PC-3 (cell line): ENCODE measurements around the gene AGAP1. TPM values are rescaled to one million over a fixed set of nuclear protein-coding genes. Genes with fewer than 3 reads are reported as not detected.

Source experiments
- ATAC-seq: fragments of 200-7000 bp; cut with Tn5 transposase; 2 replicates; pipeline ENCODE4 v1.9.1; 2020; ENCODE audit warnings: mild to moderate bottlenecking, moderate library complexity
- BruUV-seq: library from RNA; stranded (reverse); fragments of 400-500 nt; replicated peaks from 2 replicates; lab custom pipeline; 2021; lab: Mats Ljungman, UMichigan
- CTCF ChIA-PET: fragments of 300-600 bp; sonication (Branson Sonifier 250); formaldehyde crosslinking; loops from one replicate; lab custom pipeline; 2022; ENCODE audit warnings: antibody characterized with exemption; lab: Charles Lee
- POLR2A ChIA-PET: fragments of 300-600 bp; sonication (Branson Sonifier 250); formaldehyde crosslinking; loops from one replicate; lab custom pipeline; 2022; ENCODE audit warnings: antibody characterized with exemption; ENCODE audit not compliant: unreplicated experiment; lab: Charles Lee
- DNase-seq: peaks from one replicate; pipeline ENCODE4 v3.0.0-alpha.2; 2015
- H2AFZ ChIP-seq: fragments of 300-600 bp; sonication (generic); 2 replicates; pipeline ENCODE4 v1.6.0; 2016; ENCODE audit warnings: antibody characterized with exemption, low read length
- H3F3A ChIP-seq: fragments of 300-600 bp; sonication (generic); one replicate; pipeline ENCODE4 v1.6.0; 2017; ENCODE audit warnings: antibody characterized with exemption, low read length, control low read depth, mild to moderate bottlenecking; ENCODE audit not compliant: unreplicated experiment
- H3K27ac ChIP-seq: fragments of 300-600 bp; sonication (generic); 2 replicates; pipeline ENCODE4 v1.5.1; 2016; ENCODE audit warnings: mild to moderate bottlenecking, low read length
- H3K27me3 ChIP-seq: fragments of 300-600 bp; sonication (generic); 2 replicates; pipeline ENCODE4 v1.6.1; 2016; ENCODE audit warnings: low read length, mixed read lengths
- H3K36me3 ChIP-seq: fragments of 300-600 bp; sonication (generic); 2 replicates; pipeline ENCODE4 v1.6.1; 2016; ENCODE audit warnings: low read depth, mixed run types, low read length, mixed read lengths
- H3K4me1 ChIP-seq: fragments of 300-600 bp; sonication (generic); 2 replicates; pipeline ENCODE4 v1.5.1; 2016; ENCODE audit warnings: low read length; ENCODE audit not compliant: insufficient read depth
- H3K4me2 ChIP-seq: fragments of 300-600 bp; sonication (generic); 2 replicates; pipeline ENCODE4 v1.6.0; 2016; ENCODE audit warnings: low read length
- H3K4me3 ChIP-seq: fragments of 300-600 bp; sonication (generic); 2 replicates; pipeline ENCODE4 v1.5.1; 2016; ENCODE audit warnings: mild to moderate bottlenecking, low read length, mixed read lengths
- H3K79me2 ChIP-seq: fragments of 300-600 bp; sonication (generic); 2 replicates; pipeline ENCODE4 v1.6.1; 2017; ENCODE audit warnings: low read length, mixed read lengths
- H3K9ac ChIP-seq: fragments of 300-600 bp; sonication (generic); 2 replicates; pipeline ENCODE4 v1.6.0; 2016; ENCODE audit warnings: mild to moderate bottlenecking, low read length
- H3K9me2 ChIP-seq: fragments of 300-600 bp; sonication (generic); replicated peaks from 2 replicates; pipeline ENCODE4 v1.6.1; 2016; ENCODE audit warnings: mixed run types, low read length, mixed read lengths
- H3K9me3 ChIP-seq: fragments of 300-600 bp; sonication (generic); 2 replicates; pipeline ENCODE4 v1.6.1; 2016; ENCODE audit warnings: low read length, mixed read lengths
- H4K20me1 ChIP-seq: fragments of 300-600 bp; sonication (generic); 2 replicates; pipeline ENCODE4 v1.6.1; 2016; ENCODE audit warnings: low read length, mixed read lengths
- EZH2 ChIP-seq: fragments of 300-600 bp; sonication (generic); IDR thresholded peaks from one replicate; pipeline ENCODE4 v1.6.1; 2017; ENCODE audit warnings: antibody characterized with exemption, mild to moderate bottlenecking, low read length; ENCODE audit not compliant: unreplicated experiment
- EZH2phosphoT487 ChIP-seq: fragments of 300-600 bp; sonication (generic); IDR thresholded peaks from 2 replicates; pipeline ENCODE4 v1.6.1; 2018; ENCODE audit warnings: mild to moderate bottlenecking, antibody characterized with exemption, low read length, borderline replicate concordance
- intact Hi-C: fragments of 100-400 bp; cut with micrococcal nuclease; formaldehyde crosslinking; loops from 2 replicates; pipeline ENCODE4 v1.9.0; 2023
- total RNA-seq: library from RNA; depleted of rRNA; stranded (reverse); fragments of >200 nt; gene quantifications from 2 replicates; pipeline ENCODE4 v1.2.3, GENCODE V29; 2014
- TF ChIP-seq, protein P1 (sequence below): fragments of 300-600 bp; sonication (generic); conservative IDR thresholded peaks from 2 replicates; pipeline ENCODE4 v1.5.1; 2017; ENCODE audit warnings: antibody characterized with exemption, low read depth, mild to moderate bottlenecking, low read length

Gene AGAP1
- total RNA-seq, 1 experiment from 2014 or later: 31.0 TPM

DNA sequence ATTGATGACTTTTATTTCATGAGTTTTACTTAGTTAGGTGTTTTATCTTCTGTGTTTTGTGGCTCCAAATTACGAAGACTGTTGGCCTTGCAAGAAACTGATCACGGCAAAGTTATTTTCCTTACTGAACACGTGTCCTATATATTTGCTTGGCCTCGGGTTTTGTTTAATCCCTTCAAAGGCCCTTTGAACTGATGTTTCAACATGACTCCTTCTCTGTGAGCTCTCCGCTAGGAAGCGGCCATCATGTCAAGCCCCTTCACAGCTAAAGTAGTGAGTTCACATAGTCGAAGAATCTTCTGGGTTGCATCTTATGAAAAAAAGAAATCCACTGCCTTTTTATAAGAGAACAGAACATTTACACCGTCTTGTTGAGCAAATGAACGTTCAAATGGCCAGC, 515.0 kb downstream of the AGAP1 start:
- CTCF ChIA-PET: no interaction called here
- Histone ChIP-seq H3K4me3 (no peak overlapping the region), H3F3A (no peaks in the 10 kb centered on the region), H3K9ac (no peak overlapping the region), H3K27me3 (no peaks in the 10 kb centered on the region), H4K20me1 (no peaks in the 10 kb centered on the region), H3K9me3 (no peaks in the 10 kb centered on the region), H2AFZ (no peak overlapping the region), H3K36me3 (no peaks in the 10 kb centered on the region), H3K4me1 (no peaks in the 10 kb centered on the region), H3K4me2 (no peak overlapping the region), H3K27ac (no peak overlapping the region), H3K9me2 (no peaks in the 10 kb centered on the region), H3K79me2 (no peaks in the 10 kb centered on the region)
- DNase-seq: no peak
- POLR2A ChIA-PET: no interaction called here
- TF ChIP-seq, protein P1, sequence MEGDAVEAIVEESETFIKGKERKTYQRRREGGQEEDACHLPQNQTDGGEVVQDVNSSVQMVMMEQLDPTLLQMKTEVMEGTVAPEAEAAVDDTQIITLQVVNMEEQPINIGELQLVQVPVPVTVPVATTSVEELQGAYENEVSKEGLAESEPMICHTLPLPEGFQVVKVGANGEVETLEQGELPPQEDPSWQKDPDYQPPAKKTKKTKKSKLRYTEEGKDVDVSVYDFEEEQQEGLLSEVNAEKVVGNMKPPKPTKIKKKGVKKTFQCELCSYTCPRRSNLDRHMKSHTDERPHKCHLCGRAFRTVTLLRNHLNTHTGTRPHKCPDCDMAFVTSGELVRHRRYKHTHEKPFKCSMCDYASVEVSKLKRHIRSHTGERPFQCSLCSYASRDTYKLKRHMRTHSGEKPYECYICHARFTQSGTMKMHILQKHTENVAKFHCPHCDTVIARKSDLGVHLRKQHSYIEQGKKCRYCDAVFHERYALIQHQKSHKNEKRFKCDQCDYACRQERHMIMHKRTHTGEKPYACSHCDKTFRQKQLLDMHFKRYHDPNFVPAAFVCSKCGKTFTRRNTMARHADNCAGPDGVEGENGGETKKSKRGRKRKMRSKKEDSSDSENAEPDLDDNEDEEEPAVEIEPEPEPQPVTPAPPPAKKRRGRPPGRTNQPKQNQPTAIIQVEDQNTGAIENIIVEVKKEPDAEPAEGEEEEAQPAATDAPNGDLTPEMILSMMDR: no peak
- TF ChIP-seq EZH2phosphoT487 (no peak), EZH2 (no peak)
- ATAC-seq: no peak
- BruUV-seq: no TSS peak
- intact Hi-C loops: no loop called here

DNA sequence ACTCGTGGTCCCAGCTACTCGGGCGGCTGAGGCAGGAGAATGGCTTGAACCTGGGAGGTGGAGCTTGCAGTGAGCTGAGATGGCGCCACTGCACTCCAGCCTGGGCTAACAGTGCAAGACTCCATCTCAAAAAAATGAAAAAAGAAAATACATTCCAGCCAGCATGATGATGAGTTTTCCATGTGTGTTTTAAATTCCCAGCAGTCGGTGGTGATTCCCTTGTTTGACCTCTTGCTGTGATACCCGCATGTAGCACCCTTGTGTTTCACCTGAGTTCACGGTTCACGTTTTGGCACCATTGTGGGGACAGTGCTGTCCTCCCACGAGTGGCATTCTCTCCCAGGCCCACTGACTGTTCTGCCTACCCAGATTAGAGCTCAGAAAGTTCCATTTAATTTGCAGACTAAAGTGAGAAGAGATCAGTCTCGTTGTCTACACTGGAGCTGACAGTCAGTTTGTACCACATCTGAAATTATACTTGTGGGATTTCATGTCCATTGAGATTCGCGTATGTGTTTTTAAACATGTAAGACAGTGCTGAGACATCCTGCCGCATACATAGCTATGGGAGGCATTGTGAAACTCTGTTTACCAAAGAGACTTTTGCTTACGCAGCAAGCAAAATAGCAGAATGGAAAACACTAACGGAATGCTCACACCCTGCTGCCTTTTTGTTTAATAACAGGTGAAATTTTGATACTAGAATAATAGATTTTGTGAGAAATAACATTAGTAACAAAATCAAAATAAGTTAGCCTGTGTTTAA, 517.3 kb downstream of the AGAP1 start:
- H3K79me2 ChIP-seq: no peaks in the 10 kb centered on the region
- no peaks in the 10 kb centered on the region for H3K27me3 ChIP-seq
- no peaks in the 10 kb centered on the region for H3K9me3 ChIP-seq
- intact Hi-C loops: no loop called here
- H4K20me1 ChIP-seq: no peaks in the 10 kb centered on the region
- H3K36me3 ChIP-seq: no peaks in the 10 kb centered on the region
- no peak overlapping the region for H3K9ac ChIP-seq
- no peak for ATAC-seq
- no peak overlapping the region for H2AFZ ChIP-seq
- no TSS peak for BruUV-seq
- no peak for TF ChIP-seq EZH2phosphoT487
- TF ChIP-seq, protein P1: no peak
- no peak for TF ChIP-seq EZH2
- no peak for DNase-seq
- H3K9me2 ChIP-seq: no peaks in the 10 kb centered on the region
- POLR2A ChIA-PET: no interaction called here
- CTCF ChIA-PET: no interaction called here
- no peak overlapping the region for H3K4me2 ChIP-seq
- H3K27ac ChIP-seq: no peak overlapping the region
- H3K4me1 ChIP-seq: no peaks in the 10 kb centered on the region
- no peak overlapping the region for H3K4me3 ChIP-seq
- H3F3A ChIP-seq: no peaks in the 10 kb centered on the region

DNA sequence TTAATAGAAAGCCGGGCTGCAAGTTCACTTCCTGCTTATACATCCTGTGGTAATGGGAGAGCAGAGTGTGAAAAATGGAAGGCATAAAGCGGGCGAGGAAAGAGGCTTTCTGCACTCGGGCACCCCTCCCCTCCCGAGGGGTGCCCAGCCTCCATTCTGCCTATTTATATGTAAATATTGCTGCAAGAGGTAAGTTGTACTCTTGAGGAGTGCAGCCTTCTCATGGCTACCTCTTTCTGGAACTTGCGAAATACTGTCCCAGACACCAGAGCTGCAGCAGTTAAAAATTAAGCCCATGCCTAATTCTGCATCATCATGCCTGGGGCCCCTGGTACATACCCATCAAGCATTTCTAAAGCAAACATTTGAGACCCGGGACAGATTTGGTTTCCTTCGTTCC, 518.3 kb downstream of the AGAP1 start:
- BruUV-seq: no TSS peak
- no peaks in the 10 kb centered on the region for H3K4me1 ChIP-seq
- DNase-seq: no peak
- no peak for ATAC-seq
- no peaks in the 10 kb centered on the region for H3K9me2 ChIP-seq
- no peaks in the 10 kb centered on the region for H4K20me1 ChIP-seq
- no peaks in the 10 kb centered on the region for H3K36me3 ChIP-seq
- no peak overlapping the region for H3K4me3 ChIP-seq
- no peak overlapping the region for H2AFZ ChIP-seq
- H3K9me3 ChIP-seq: no peaks in the 10 kb centered on the region
- ChIA-PET POLR2A (no interaction called here), CTCF (no interaction called here)
- intact Hi-C loops: no loop called here
- H3K9ac ChIP-seq: no peak overlapping the region
- no peak overlapping the region for H3K27ac ChIP-seq
- TF ChIP-seq, protein P1: no peak
- TF ChIP-seq EZH2phosphoT487: no peak
- no peak for TF ChIP-seq EZH2
- no peaks in the 10 kb centered on the region for H3F3A ChIP-seq
- no peaks in the 10 kb centered on the region for H3K27me3 ChIP-seq
- H3K79me2 ChIP-seq: no peaks in the 10 kb centered on the region
- no peak overlapping the region for H3K4me2 ChIP-seq
